K562 (cell line): ENCODE data around the gene PDZRN4.

ENCODE experiments used
- E2F5 ChIP-seq: sonication (generic); formaldehyde crosslinking; IDR thresholded peaks from 2 replicates; pipeline ENCODE4 v1.8.0; 2022; ENCODE audit warnings: mild to moderate bottlenecking, missing genetic modification reagents
- EZH2 ChIP-seq: IDR thresholded peaks from 2 replicates; pipeline ENCODE4 v1.6.1; 2012; ENCODE audit warnings: low read depth, mild to moderate bottlenecking, inconsistent platforms, low read length, borderline replicate concordance
- NCOA1 ChIP-seq: fragments of 450-650 bp; IDR thresholded peaks from 2 replicates; pipeline ENCODE4 v1.6.1; 2016; ENCODE audit warnings: low read depth
- USF2 ChIP-seq: sonication (generic); formaldehyde crosslinking; IDR thresholded peaks from 2 replicates; pipeline ENCODE4 v1.5.0; 2020; ENCODE audit warnings: missing genetic modification reagents
- ZFP91 ChIP-seq: sonication (generic); formaldehyde crosslinking; IDR thresholded peaks from 2 replicates; pipeline ENCODE4 v1.8.0; 2022; ENCODE audit warnings: mild to moderate bottlenecking, missing genetic modification reagents
- ZZZ3 ChIP-seq: fragments of 450-650 bp; IDR thresholded peaks from 2 replicates; pipeline ENCODE4 v1.6.1; 2016; ENCODE audit warnings: antibody characterized with exemption, mild to moderate bottlenecking, moderate library complexity

GRCh38 chr12:41621291-41621690, 433.2 kb downstream of the PDZRN4 start:
- TF ChIP-seq E2F5 (CRISPR knock-in tag), result no peak
- no peak for TF ChIP-seq ZFP91 (CRISPR knock-in tag)
- no peak for TF ChIP-seq ZZZ3
- no peak for TF ChIP-seq NCOA1
- TF ChIP-seq USF2, result no peak
- TF ChIP-seq EZH2, result no peak
